Naive thymus-derived CD4-positive, alpha-beta T cell (primary cell): ENCODE results near the gene KRTAP19-7. TPM values are rescaled to one million over a fixed set of nuclear protein-coding genes. Genes with fewer than 3 reads are reported as not detected.

ENCODE experiments used
- ATAC-seq: fragments of 150-1000 bp; cut with Tn5 transposase; 2 replicates; pipeline ENCODE4 v1.10.0; 2021; ENCODE audit warnings: mild to moderate bottlenecking, moderate library complexity
- CTCF ChIA-PET: fragments of 350-600 bp; sonication (Branson Sonifier 250); formaldehyde crosslinking; loops from one replicate; lab custom pipeline; 2021; ENCODE audit warnings: antibody characterized with exemption; lab: Charles Lee
- POLR2A ChIA-PET: fragments of 350-600 bp; sonication (Branson Sonifier 250); formaldehyde crosslinking; loops from one replicate; lab custom pipeline; 2021; ENCODE audit warnings: antibody characterized with exemption, inconsistent platforms; lab: Charles Lee
- DNase-seq, 9 donors: peaks; one replicate each; pipeline versions ENCODE4 v3.0.0 to v3.0.0-alpha.2; 2020 to 2022; ENCODE audit warnings: mixed read lengths in 1 of 9
- H3K27ac ChIP-seq: one replicate; pipeline ENCODE4 v1.7.0; 2013; ENCODE audit warnings: mild to moderate bottlenecking, low read depth, low read length, moderate library complexity
- H3K27me3 ChIP-seq, 2 donors: one replicate each; pipeline ENCODE4 v1.7.0; 2013; ENCODE audit warnings: low read length in 2 of 2, mild to moderate bottlenecking in 2 of 2, moderate library complexity in 2 of 2; ENCODE audit not compliant: control insufficient read depth in 2 of 2, insufficient read depth in 2 of 2
- H3K36me3 ChIP-seq, 3 experiments: 1 replicate in 2 of 3; 2 replicates in 1 of 3; pipeline ENCODE4 v1.7.0; 2013; ENCODE audit warnings: low read length in 3 of 3, mild to moderate bottlenecking in 3 of 3, moderate library complexity in 1 of 3; ENCODE audit not compliant: insufficient read depth in 3 of 3, control insufficient read depth in 2 of 3
- H3K4me1 ChIP-seq, 2 donors: one replicate each; pipeline ENCODE4 v1.7.0; 2013; ENCODE audit warnings: low read length in 2 of 2, mild to moderate bottlenecking in 2 of 2, moderate library complexity in 1 of 2; ENCODE audit not compliant: control insufficient read depth in 2 of 2, insufficient read depth in 2 of 2
- H3K4me3 ChIP-seq: 2 replicates; pipeline ENCODE4 v1.7.0; 2013; ENCODE audit warnings: mild to moderate bottlenecking, low read length
- H3K9me3 ChIP-seq, 3 experiments: 1 replicate in 2 of 3; 2 replicates in 1 of 3; pipeline ENCODE4 v1.7.0; 2013; ENCODE audit warnings: low read length in 3 of 3; ENCODE audit not compliant: control insufficient read depth in 2 of 3
- H3K27ac Mint-ChIP-seq, 9 donors: one replicate each; pipeline ENCODE4 v1.8.0; 2020 to 2022; ENCODE audit warnings: mixed read lengths in 9 of 9, mild to moderate bottlenecking in 8 of 9, moderate library complexity in 5 of 9, inconsistent platforms in 2 of 9
- H3K27me3 Mint-ChIP-seq, 5 donors: one replicate each; pipeline ENCODE4 v1.8.0; 2021 to 2022; ENCODE audit warnings: mixed read lengths in 5 of 5, mild to moderate bottlenecking in 1 of 5
- H3K36me3 Mint-ChIP-seq, 5 donors: one replicate each; pipeline ENCODE4 v1.8.0; 2020 to 2022; ENCODE audit warnings: mixed read lengths in 5 of 5, mild to moderate bottlenecking in 3 of 5, inconsistent platforms in 1 of 5
- H3K4me1 Mint-ChIP-seq, 7 donors: one replicate each; pipeline ENCODE4 v1.8.0; 2020 to 2022; ENCODE audit warnings: mixed read lengths in 7 of 7, mild to moderate bottlenecking in 3 of 7, inconsistent platforms in 1 of 7
- H3K4me3 Mint-ChIP-seq, 10 donors: one replicate each; pipeline ENCODE4 v1.8.0; 2020 to 2022; ENCODE audit warnings: mild to moderate bottlenecking in 10 of 10, mixed read lengths in 10 of 10, moderate library complexity in 6 of 10, inconsistent platforms in 2 of 10
- H3K9me3 Mint-ChIP-seq, 11 donors: one replicate each; pipeline ENCODE4 v1.8.0; 2020 to 2022; ENCODE audit warnings: mixed read lengths in 11 of 11, mild to moderate bottlenecking in 4 of 11, inconsistent platforms in 1 of 11, moderate library complexity in 1 of 11
- intact Hi-C, 2 donors: fragments of 100-400 bp; cut with micrococcal nuclease; formaldehyde crosslinking; loops; one replicate each; pipeline ENCODE4 v1.15.1; 2023
- polyA plus RNA-seq, 2 donors: library from polyadenylated mRNA; unstranded; fragments of 300-500 nt; fragmentation: Illumina TruSeq; gene quantifications; one replicate each; pipeline ENCODE4 v1.2.3, GENCODE V29; 2021
- total RNA-seq, 6 experiments: library from RNA in 5 of 6; stranded (reverse) in 5 of 6; gene quantifications; 1 replicate in 5 of 6; 2 replicates in 1 of 6; pipeline ENCODE4 v1.2.3 and lab custom pipeline; 2021 to 2026

KRTAP19-7 gene
- total RNA-seq (not detected), polyA plus RNA-seq (not detected), total RNA-seq (lab: John Stamatoyannopoulos, UW) (not detected)

GRCh38 chr21:30561264-30561895 is at the start of gene KRTAP19-7:
Gene KRTAP19-7, minus strand, starts transcription at chr21:30561314. Its CDS starts 25 bp downstream, at chr21:30561289.
- H3K4me3 Mint-ChIP-seq = no peak within 1 kb of the TSS
- H3K4me3 ChIP-seq = no peak within 1 kb of the TSS
- no peaks in the 10 kb centered on the region for H3K27me3 ChIP-seq
- CTCF ChIA-PET = no interaction called here
- H3K36me3 ChIP-seq = no peaks in the 10 kb centered on the region
- no peak for ATAC-seq
- no peaks in the 10 kb centered on the region for H3K36me3 Mint-ChIP-seq
- no peaks in the 10 kb centered on the region for H3K4me1 ChIP-seq
- H3K9me3 ChIP-seq = no peaks in the 10 kb centered on the region
- intact Hi-C loops = no loop called here
- no peak within 1 kb of the TSS for H3K27ac ChIP-seq
- H3K27me3 Mint-ChIP-seq = peaks cover 0 to 5% (median 3%) of the 10 kb centered on the region in 5 donors
- H3K4me1 Mint-ChIP-seq = no peaks in the 10 kb centered on the region
- no peak for DNase-seq
- POLR2A ChIA-PET = no interaction called here
- H3K9me3 Mint-ChIP-seq = peaks cover 0 to 5% (median 0%) of the 10 kb centered on the region in 11 donors
- H3K27ac Mint-ChIP-seq = no peak within 1 kb of the TSS

- Mint-ChIP-seq H3K9me3 (peaks cover 0 to 15% (median 6%) of the 10 kb centered on the region in 11 donors), H3K4me3 (no peak overlapping the region), H3K27me3 (peaks cover 0 to 7% (median 0%) of the 10 kb centered on the region in 5 donors), H3K27ac (no peak overlapping the region), H3K36me3 (no peaks in the 10 kb centered on the region), H3K4me1 (no peaks in the 10 kb centered on the region)
- no peaks in the 10 kb centered on the region for H3K27me3 ChIP-seq
- H3K36me3 ChIP-seq = no peaks in the 10 kb centered on the region
- no peak for ATAC-seq
- H3K4me3 ChIP-seq = no peak overlapping the region
- intact Hi-C loops = no loop called here
- POLR2A ChIA-PET = no interaction called here
- H3K27ac ChIP-seq = no peak overlapping the region
- H3K9me3 ChIP-seq = no peaks in the 10 kb centered on the region
- no peaks in the 10 kb centered on the region for H3K4me1 ChIP-seq
- CTCF ChIA-PET = no interaction called here
- DNase-seq = no peak
These were observed 44.9 kb upstream of the KRTAP19-7 start for GRCh38 chr21:30605968-30606367.

- ATAC-seq (no peak), DNase-seq (no peak)
- H3K27ac Mint-ChIP-seq = no peak within 1 kb of the TSS
- H3K27me3 Mint-ChIP-seq = peaks cover 0 to 14% (median 0%) of the 10 kb centered on the region in 5 donors
- intact Hi-C loops = no loop called here
- Histone ChIP-seq H3K4me1 (no peaks in the 10 kb centered on the region), H3K9me3 (no peaks in the 10 kb centered on the region), H3K4me3 (no peak within 1 kb of the TSS), H3K27ac (no peak within 1 kb of the TSS), H3K36me3 (no peaks in the 10 kb centered on the region), H3K27me3 (no peaks in the 10 kb centered on the region)
- no peaks in the 10 kb centered on the region for H3K4me1 Mint-ChIP-seq
- CTCF ChIA-PET = no interaction called here
- H3K4me3 Mint-ChIP-seq = no peak within 1 kb of the TSS
- H3K9me3 Mint-ChIP-seq = peaks cover 0 to 17% (median 4%) of the 10 kb centered on the region in 11 donors
- no peaks in the 10 kb centered on the region for H3K36me3 Mint-ChIP-seq
- POLR2A ChIA-PET = no interaction called here
These were observed 39.7 kb upstream of the KRTAP19-7 start, which contains the start of gene KRTAP22-1 for GRCh38 chr21:30600787-30601186. Gene KRTAP22-1, plus strand, starts transcription at chr21:30601087.

GRCh38 chr21:30598802-30599201 is 37.7 kb upstream of the KRTAP19-7 start, which contains the start of gene KRTAP6-2:
Gene KRTAP6-2, minus strand, starts transcription at chr21:30598902. Its CDS starts 28 bp downstream, at chr21:30598874.
- Histone ChIP-seq H3K4me1 (no peaks in the 10 kb centered on the region), H3K27me3 (no peaks in the 10 kb centered on the region), H3K9me3 (no peaks in the 10 kb centered on the region), H3K27ac (no peak within 1 kb of the TSS), H3K36me3 (no peaks in the 10 kb centered on the region), H3K4me3 (no peak within 1 kb of the TSS)
- Mint-ChIP-seq H3K27me3 (peaks cover 0 to 14% (median 0%) of the 10 kb centered on the region in 5 donors), H3K4me1 (no peaks in the 10 kb centered on the region), H3K4me3 (no peak within 1 kb of the TSS), H3K9me3 (peaks cover 0 to 17% (median 4%) of the 10 kb centered on the region in 11 donors), H3K36me3 (no peaks in the 10 kb centered on the region), H3K27ac (no peak within 1 kb of the TSS)
- ChIA-PET POLR2A (no interaction called here), CTCF (no interaction called here)
- DNase-seq (no peak), ATAC-seq (no peak)
- intact Hi-C loops = no loop called here

- Mint-ChIP-seq H3K9me3 (peaks cover 0 to 6% (median 0%) of the 10 kb centered on the region in 11 donors), H3K27ac (no peak within 1 kb of the TSS), H3K4me1 (no peaks in the 10 kb centered on the region), H3K4me3 (no peak within 1 kb of the TSS), H3K36me3 (no peaks in the 10 kb centered on the region), H3K27me3 (peaks cover 0 to 7% (median 0%) of the 10 kb centered on the region in 5 donors)
- Histone ChIP-seq H3K4me1 (no peaks in the 10 kb centered on the region), H3K27me3 (no peaks in the 10 kb centered on the region), H3K4me3 (no peak within 1 kb of the TSS), H3K36me3 (no peaks in the 10 kb centered on the region), H3K9me3 (no peaks in the 10 kb centered on the region), H3K27ac (no peak within 1 kb of the TSS)
- no peak for ATAC-seq
- CTCF ChIA-PET = no interaction called here
- DNase-seq = no peak
- intact Hi-C loops = no loop called here
- POLR2A ChIA-PET = no interaction called here
These were observed 31.0 kb upstream of the KRTAP19-7 start, which contains the start of gene KRTAP6-3 for GRCh38 chr21:30592140-30592539. Gene KRTAP6-3, plus strand, starts transcription at chr21:30592440. Its CDS starts 6 bp downstream, at chr21:30592446.

GRCh38 chr21:30590297-30590696 is 29.2 kb upstream of the KRTAP19-7 start, which contains the start of gene KRTAP22-2:
Gene KRTAP22-2, minus strand, starts transcription at chr21:30590397.
- ChIA-PET POLR2A (no interaction called here), CTCF (no interaction called here)
- Histone ChIP-seq H3K4me3 (no peak within 1 kb of the TSS), H3K27me3 (no peaks in the 10 kb centered on the region), H3K9me3 (no peaks in the 10 kb centered on the region), H3K4me1 (no peaks in the 10 kb centered on the region), H3K27ac (no peak within 1 kb of the TSS), H3K36me3 (no peaks in the 10 kb centered on the region)
- H3K27ac Mint-ChIP-seq = no peak within 1 kb of the TSS
- DNase-seq (no peak), ATAC-seq (no peak)
- H3K4me3 Mint-ChIP-seq = no peak within 1 kb of the TSS
- no peaks in the 10 kb centered on the region for H3K4me1 Mint-ChIP-seq
- H3K36me3 Mint-ChIP-seq = no peaks in the 10 kb centered on the region
- H3K27me3 Mint-ChIP-seq = peaks cover 0 to under 1% (median 0%) of the 10 kb centered on the region in 5 donors
- peaks cover 0 to 2% (median 0%) of the 10 kb centered on the region in 11 donors for H3K9me3 Mint-ChIP-seq
- intact Hi-C loops = no loop called here

- peaks cover 0 to 8% (median 0%) of the 10 kb centered on the region in 11 donors for H3K9me3 Mint-ChIP-seq
- CTCF ChIA-PET = no interaction called here
- H3K9me3 ChIP-seq = no peaks in the 10 kb centered on the region
- no peaks in the 10 kb centered on the region for H3K36me3 ChIP-seq
- no peaks in the 10 kb centered on the region for H3K36me3 Mint-ChIP-seq
- peaks cover 0 to 9% (median 0%) of the 10 kb centered on the region in 5 donors for H3K27me3 Mint-ChIP-seq
- no peak overlapping the region for H3K27ac ChIP-seq
- DNase-seq (no peak), ATAC-seq (no peak)
- no peak overlapping the region for H3K4me3 Mint-ChIP-seq
- intact Hi-C loops = no loop called here
- no peak overlapping the region for H3K4me3 ChIP-seq
- no peaks in the 10 kb centered on the region for H3K4me1 ChIP-seq
- no peaks in the 10 kb centered on the region for H3K4me1 Mint-ChIP-seq
- no peaks in the 10 kb centered on the region for H3K27me3 ChIP-seq
- no peak overlapping the region for H3K27ac Mint-ChIP-seq
- POLR2A ChIA-PET = no interaction called here
These were observed 21.8 kb upstream of the KRTAP19-7 start for GRCh38 chr21:30582870-30583269.
